EL (cell line): ENCODE measurements around the gene CAGE1.

Source experiments
- DNase-seq: peaks from one replicate; pipeline ENCODE4 v3.0.0-alpha.2; 2016

CAGE1 gene

GRCh38 chr6:7301702-7302101, 87.8 kb downstream of the CAGE1 start:
- no peak for DNase-seq

DNA sequence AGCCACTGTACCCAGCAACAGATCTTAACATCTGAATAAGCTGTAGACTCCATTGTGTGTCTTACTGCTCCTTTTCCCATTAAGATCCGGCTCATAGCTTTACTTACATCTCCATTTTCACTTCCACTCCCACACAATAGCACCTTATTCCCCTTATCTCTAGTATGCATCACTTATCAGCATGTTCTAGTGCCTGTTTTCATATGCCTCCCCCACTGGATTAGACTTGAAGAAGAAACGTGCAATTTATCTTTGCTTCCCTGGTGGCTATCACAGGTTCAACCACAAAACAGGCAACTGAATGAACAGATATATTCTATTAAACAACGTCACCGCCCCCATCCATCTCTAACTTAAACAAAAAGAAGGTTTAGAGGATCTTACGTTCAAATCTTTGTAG, 88.6 kb downstream of the CAGE1 start:
- DNase-seq: no peak

DNA sequence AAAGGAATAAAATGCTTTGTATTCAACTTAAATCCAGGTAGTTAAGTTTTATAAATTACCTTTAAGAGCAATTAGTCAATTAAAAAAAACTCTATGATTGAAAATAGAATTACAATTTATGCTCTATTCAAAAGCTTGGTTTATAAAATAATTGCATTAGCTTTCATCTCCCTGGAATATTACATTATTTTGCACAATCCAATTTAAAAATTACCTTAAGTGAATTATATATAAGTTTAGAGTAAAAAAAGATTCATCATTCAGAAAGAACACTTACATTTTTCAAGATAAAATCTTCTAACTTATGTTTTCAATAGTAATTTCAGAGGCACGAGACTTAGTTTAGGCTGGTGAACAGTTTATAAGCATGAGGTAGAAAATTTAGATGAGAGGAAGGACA, 91.4 kb downstream of the CAGE1 start:
- no peak for DNase-seq

DNA sequence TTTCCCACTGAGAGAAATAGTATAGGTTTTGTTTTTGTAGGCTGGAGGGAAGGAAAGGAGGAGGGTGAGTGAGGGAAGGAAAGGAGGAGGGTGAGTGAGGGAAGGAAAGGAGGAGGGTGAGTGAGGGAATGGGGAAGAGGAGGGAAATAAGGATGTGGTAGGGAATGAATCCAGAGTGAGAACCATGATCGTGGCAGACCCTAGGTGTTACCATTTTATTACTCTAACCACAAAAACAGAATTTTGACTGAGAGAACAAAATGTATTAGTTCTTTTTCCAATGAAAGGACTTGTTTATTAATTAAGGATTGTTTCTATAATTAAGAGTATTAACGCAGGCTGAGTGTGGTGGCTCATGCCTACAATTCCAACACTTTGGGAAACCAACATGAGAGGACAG, 92.9 kb downstream of the CAGE1 start:
- DNase-seq: no peak

GRCh38 chr6:7295916-7296315, 93.6 kb downstream of the CAGE1 start:
- DNase-seq: no peak

GRCh38 chr6:7292596-7293255, 96.8 kb downstream of the CAGE1 start:
- no peak for DNase-seq

DNA sequence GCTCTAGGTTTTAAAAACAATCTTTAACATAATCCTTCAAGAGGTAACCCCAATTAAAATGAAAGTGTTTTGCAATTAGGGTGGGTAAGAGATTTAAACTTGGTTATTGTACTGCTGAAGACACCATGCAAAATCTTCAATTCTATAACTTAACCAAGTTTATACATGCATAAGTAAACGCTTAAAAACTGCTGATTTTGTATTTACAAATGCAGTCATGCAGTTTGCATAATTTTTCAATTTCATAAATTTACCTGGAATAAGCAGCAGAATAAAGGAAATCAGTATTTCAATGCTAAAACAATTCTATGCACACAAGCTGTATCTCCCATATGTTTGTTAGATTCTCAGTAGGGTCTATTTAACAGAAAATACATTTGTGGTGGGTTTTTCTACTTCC, 99.5 kb downstream of the CAGE1 start:
- no peak for DNase-seq

- no peak for DNase-seq
Observed at GRCh38 chr6:7285416-7285815, 104.1 kb downstream of the CAGE1 start.

- no peak for DNase-seq
Observed at GRCh38 chr6:7283676-7284075, 105.9 kb downstream of the CAGE1 start.

DNA sequence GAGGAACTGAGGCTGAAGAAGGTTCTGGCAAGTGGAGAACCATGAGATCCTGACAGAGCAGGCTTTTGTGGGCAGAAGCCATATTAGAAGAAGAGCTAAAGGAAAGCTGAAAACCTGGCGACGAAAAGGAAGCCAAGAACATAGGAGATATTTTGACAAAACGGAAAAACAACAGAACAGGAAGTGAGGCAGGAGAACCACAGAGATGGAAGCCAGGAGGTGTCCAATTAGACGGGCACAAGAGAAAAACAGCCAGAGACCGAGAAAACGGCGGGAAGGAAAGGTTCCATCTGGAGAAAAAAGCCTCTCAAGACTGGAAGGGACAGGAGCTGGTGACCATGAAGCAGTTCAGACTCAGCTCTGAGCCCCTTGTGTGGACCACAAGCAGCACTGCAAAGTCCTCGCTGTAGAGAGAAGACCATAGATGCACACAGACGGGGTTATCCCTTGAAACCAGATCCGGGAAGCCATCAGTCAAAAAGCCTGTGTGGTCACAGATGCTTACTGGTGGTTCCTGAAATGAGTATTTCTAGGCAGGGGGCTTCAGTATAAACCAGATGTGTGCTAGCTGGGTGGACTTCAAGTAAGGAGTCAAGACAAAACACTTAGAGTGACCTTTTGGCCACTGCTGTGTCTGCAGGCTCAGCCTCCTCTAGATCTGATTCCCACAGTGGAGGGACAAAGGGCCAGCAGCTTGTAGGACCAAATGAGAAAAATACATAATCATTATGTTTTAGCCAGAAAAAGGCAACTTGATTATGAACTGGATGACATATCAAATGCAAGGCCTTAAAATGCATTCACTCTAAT, 107.2 kb downstream of the CAGE1 start:
- no peak for DNase-seq
